Activated B cell treated with CpG ODN at 0.5 μM for 24 hours (primary cell): ENCODE data around the gene ADRB1. TPM values are rescaled to one million over a fixed set of nuclear protein-coding genes. Genes with fewer than 3 reads are reported as not detected.

Source experiments
- ATAC-seq: fragments of 200-7000 bp; cut with Tn5 transposase; one replicate; pipeline ENCODE4 v1.10.0; 2021; ENCODE audit warnings: low read depth, mild to moderate bottlenecking, moderate library complexity
- CTCF ChIA-PET: fragments of 350-600 bp; sonication (Branson Sonifier 250); formaldehyde crosslinking; loops from one replicate; lab custom pipeline; 2021; ENCODE audit warnings: antibody characterized with exemption; lab: Charles Lee
- POLR2A ChIA-PET: fragments of 350-600 bp; sonication (Branson Sonifier 250); formaldehyde crosslinking; loops from one replicate; lab custom pipeline; 2021; ENCODE audit warnings: antibody characterized with exemption; lab: Charles Lee
- DNase-seq: peaks from one replicate; pipeline ENCODE4 v3.0.0; 2022
- H3K27ac Mint-ChIP-seq: one replicate; pipeline ENCODE4 v1.8.0; 2020; ENCODE audit warnings: mixed read lengths
- H3K27me3 Mint-ChIP-seq: one replicate; pipeline ENCODE4 v1.8.0; 2021; ENCODE audit warnings: mixed read lengths
- H3K36me3 Mint-ChIP-seq: one replicate; pipeline ENCODE4 v1.8.0; 2021; ENCODE audit warnings: low read depth, mixed read lengths
- H3K4me1 Mint-ChIP-seq: one replicate; pipeline ENCODE4 v1.8.0; 2021; ENCODE audit warnings: mixed read lengths
- H3K4me3 Mint-ChIP-seq: one replicate; pipeline ENCODE4 v1.8.0; 2020; ENCODE audit warnings: mild to moderate bottlenecking, mixed read lengths
- H3K9me3 Mint-ChIP-seq: one replicate; pipeline ENCODE4 v1.8.0; 2020; ENCODE audit warnings: mixed read lengths
- intact Hi-C: fragments of 100-400 bp; cut with micrococcal nuclease; formaldehyde crosslinking; loops from one replicate; pipeline ENCODE4 v1.15.1; 2024
- total RNA-seq: library from RNA; stranded (reverse); gene quantifications from 2 replicates; pipeline ENCODE4 v1.2.3, GENCODE V29; 2022
- TF ChIP-seq, protein P1 (sequence below): fragments of 200-600 bp; IDR thresholded peaks from one replicate; pipeline ENCODE4 v1.8.0; 2022; ENCODE audit warnings: antibody characterized with exemption, mild to moderate bottlenecking

ADRB1 gene
- total RNA-seq, 1 donor from 2014 or later, result not detected

GRCh38 chr10:114038819-114039218 is 4.8 kb upstream of the ADRB1 start:
- ChIA-PET CTCF (interaction anchor here (1.1 kb wide), 1 partner anchor 265 kb away, joined by 3 read pairs; no protein-coding TSS in a partner anchor), POLR2A (no interaction called here)
- TF ChIP-seq, protein P1, sequence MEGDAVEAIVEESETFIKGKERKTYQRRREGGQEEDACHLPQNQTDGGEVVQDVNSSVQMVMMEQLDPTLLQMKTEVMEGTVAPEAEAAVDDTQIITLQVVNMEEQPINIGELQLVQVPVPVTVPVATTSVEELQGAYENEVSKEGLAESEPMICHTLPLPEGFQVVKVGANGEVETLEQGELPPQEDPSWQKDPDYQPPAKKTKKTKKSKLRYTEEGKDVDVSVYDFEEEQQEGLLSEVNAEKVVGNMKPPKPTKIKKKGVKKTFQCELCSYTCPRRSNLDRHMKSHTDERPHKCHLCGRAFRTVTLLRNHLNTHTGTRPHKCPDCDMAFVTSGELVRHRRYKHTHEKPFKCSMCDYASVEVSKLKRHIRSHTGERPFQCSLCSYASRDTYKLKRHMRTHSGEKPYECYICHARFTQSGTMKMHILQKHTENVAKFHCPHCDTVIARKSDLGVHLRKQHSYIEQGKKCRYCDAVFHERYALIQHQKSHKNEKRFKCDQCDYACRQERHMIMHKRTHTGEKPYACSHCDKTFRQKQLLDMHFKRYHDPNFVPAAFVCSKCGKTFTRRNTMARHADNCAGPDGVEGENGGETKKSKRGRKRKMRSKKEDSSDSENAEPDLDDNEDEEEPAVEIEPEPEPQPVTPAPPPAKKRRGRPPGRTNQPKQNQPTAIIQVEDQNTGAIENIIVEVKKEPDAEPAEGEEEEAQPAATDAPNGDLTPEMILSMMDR, result no peak
- ATAC-seq (no peak), DNase-seq (no peak)
- no peak overlapping the region for H3K27ac Mint-ChIP-seq
- H3K36me3 Mint-ChIP-seq, result no peaks in the 10 kb centered on the region
- peaks cover 8% of the 10 kb centered on the region for H3K4me1 Mint-ChIP-seq
- intact Hi-C loops, result no loop called here
- H3K9me3 Mint-ChIP-seq, result no peaks in the 10 kb centered on the region
- no peak overlapping the region for H3K4me3 Mint-ChIP-seq
- H3K27me3 Mint-ChIP-seq, result peaks cover 37% of the 10 kb centered on the region

GRCh38 chr10:114041166-114041565 is 2.5 kb upstream of the ADRB1 start:
- H3K9me3 Mint-ChIP-seq, result no peaks in the 10 kb centered on the region
- CTCF ChIA-PET, result no interaction called here

GRCh38 chr10:114042895-114043531 is 653 bp upstream of the ADRB1 start:
- peaks cover 55% of the 10 kb centered on the region for H3K27me3 Mint-ChIP-seq
- intact Hi-C loops, result loop anchor here (2.0 kb wide), 1 partner anchor 18 kb away; no protein-coding TSS in a partner anchor
- POLR2A ChIA-PET, result interaction anchor here (0.7 kb wide), 1 partner anchor 135 kb away, joined by 3 read pairs; no protein-coding TSS in a partner anchor
- peaks cover 21% of the 10 kb centered on the region for H3K4me1 Mint-ChIP-seq
- CTCF ChIA-PET, result no interaction called here
- peak overlapping the region; percentile 75 for H3K4me3 Mint-ChIP-seq
- no peak overlapping the region for H3K27ac Mint-ChIP-seq
- no peaks in the 10 kb centered on the region for H3K9me3 Mint-ChIP-seq
- peak; percentile 29 for ATAC-seq
- peak; percentile 27 for DNase-seq
- TF ChIP-seq, protein P1, result no peak
- H3K36me3 Mint-ChIP-seq, result no peaks in the 10 kb centered on the region

More at GRCh38 chr10:114041166-114041565, 2.5 kb upstream of the ADRB1 start:
- Mint-ChIP-seq H3K27ac (no peak overlapping the region), H3K4me3 (no peak overlapping the region), H3K4me1 (peaks cover 21% of the 10 kb centered on the region), H3K36me3 (no peaks in the 10 kb centered on the region), H3K27me3 (peaks cover 49% of the 10 kb centered on the region)
- ATAC-seq (no peak), DNase-seq (no peak)
- TF ChIP-seq, protein P1, result no peak
- intact Hi-C loops, result no loop called here
- POLR2A ChIA-PET, result no interaction called here

- Mint-ChIP-seq H3K4me3 (peak overlapping the region; percentile 77), H3K36me3 (no peaks in the 10 kb centered on the region), H3K4me1 (peaks cover 21% of the 10 kb centered on the region), H3K9me3 (no peaks in the 10 kb centered on the region), H3K27me3 (peaks cover 53% of the 10 kb centered on the region), H3K27ac (no peak overlapping the region)
- TF ChIP-seq, protein P1, result no peak
- DNase-seq, result no peak
- intact Hi-C loops, result loop anchor here (5.0 kb wide), 2 partner anchors 58 to 128 kb away; partner anchors contain the start of gene CCDC186
- ChIA-PET CTCF (no interaction called here), POLR2A (no interaction called here)
- peak; percentile 15 for ATAC-seq
These were observed 825 bp downstream of the ADRB1 start for GRCh38 chr10:114044247-114045135.
